Astrocyte (in vitro differentiated cells and primary cell): ENCODE results near the gene LOXL4.

Experiments used
- CTCF ChIP-seq: IDR thresholded peaks from 2 replicates; pipeline ENCODE4 v1.5.1; 2011; ENCODE audit warnings: low read depth, mild to moderate bottlenecking, inconsistent platforms, low read length, moderate library complexity; ENCODE audit not compliant: insufficient read depth
- EZH2 ChIP-seq: IDR thresholded peaks from 2 replicates; pipeline ENCODE4 v1.6.1; 2012; ENCODE audit warnings: mild to moderate bottlenecking, low read length, inconsistent platforms; ENCODE audit not compliant: insufficient read depth

DNA sequence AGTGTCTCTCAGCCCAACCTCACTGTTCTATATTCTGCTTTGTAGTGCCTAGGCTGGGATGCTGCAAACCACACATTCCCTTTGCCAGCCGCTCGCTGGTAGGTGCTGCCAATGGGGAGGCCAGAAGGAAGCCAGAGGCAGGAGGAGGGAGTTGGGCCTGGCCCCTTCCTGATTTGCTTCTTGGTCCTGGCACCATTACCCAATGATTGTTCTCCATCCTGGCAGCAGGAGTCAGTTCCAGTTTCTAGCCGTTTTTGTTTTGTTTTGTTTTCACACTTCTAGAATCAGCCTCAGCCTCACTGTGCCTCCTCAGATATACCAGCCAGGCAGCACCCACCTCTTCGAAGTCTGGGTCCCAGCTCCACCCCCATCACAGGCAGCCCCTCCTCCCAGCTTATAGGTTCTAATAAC, 27.4 kb upstream of the LOXL4 start:
- TF ChIP-seq CTCF, result no peak
- TF ChIP-seq EZH2, result no peak
